Gastrocnemius medialis (tissue), 4 donors: Measurements from ENCODE around the gene HTR4.

ENCODE experiments used
- POLR2A ChIP-seq, 2 donors: fragments of 450-650 bp; IDR thresholded peaks; one replicate each; pipeline ENCODE4 v1.6.1; 2017; ENCODE audit warnings: antibody characterized with exemption in 2 of 2, mild to moderate bottlenecking in 2 of 2, moderate library complexity in 2 of 2
- TF ChIP-seq, protein P1 (sequence below), 5 experiments: fragments of 450-650 bp in 3 of 5; fragments of 200-600 bp in 2 of 5; sonication (generic) in 2 of 5; IDR thresholded peaks in 4 of 5; conservative IDR thresholded peaks in 1 of 5; 1 replicate in 4 of 5; 2 replicates in 1 of 5; pipeline ENCODE4 v1.5.1; 2016 to 2019; ENCODE audit warnings: antibody characterized with exemption in 5 of 5, mild to moderate bottlenecking in 3 of 5, moderate library complexity in 3 of 5

GRCh38 chr5:148556835-148557234, 97.5 kb downstream of the HTR4 start:
- TF ChIP-seq, protein P1, sequence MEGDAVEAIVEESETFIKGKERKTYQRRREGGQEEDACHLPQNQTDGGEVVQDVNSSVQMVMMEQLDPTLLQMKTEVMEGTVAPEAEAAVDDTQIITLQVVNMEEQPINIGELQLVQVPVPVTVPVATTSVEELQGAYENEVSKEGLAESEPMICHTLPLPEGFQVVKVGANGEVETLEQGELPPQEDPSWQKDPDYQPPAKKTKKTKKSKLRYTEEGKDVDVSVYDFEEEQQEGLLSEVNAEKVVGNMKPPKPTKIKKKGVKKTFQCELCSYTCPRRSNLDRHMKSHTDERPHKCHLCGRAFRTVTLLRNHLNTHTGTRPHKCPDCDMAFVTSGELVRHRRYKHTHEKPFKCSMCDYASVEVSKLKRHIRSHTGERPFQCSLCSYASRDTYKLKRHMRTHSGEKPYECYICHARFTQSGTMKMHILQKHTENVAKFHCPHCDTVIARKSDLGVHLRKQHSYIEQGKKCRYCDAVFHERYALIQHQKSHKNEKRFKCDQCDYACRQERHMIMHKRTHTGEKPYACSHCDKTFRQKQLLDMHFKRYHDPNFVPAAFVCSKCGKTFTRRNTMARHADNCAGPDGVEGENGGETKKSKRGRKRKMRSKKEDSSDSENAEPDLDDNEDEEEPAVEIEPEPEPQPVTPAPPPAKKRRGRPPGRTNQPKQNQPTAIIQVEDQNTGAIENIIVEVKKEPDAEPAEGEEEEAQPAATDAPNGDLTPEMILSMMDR (IDR thresholded peaks at IDR 0.05 in 4 of 5, conservative IDR thresholded peaks at IDR 0.05 in 1 of 5): no peak
- TF ChIP-seq POLR2A (IDR thresholded peaks at IDR 0.05): no peak
